Liver (tissue), 9 donors: ENCODE measurements around the gene TLE5. TPM values are rescaled to one million over a fixed set of nuclear protein-coding genes. Genes with fewer than 3 reads are reported as not detected.
A peak's percentile ranks its signal among the peaks of the same experiment; 100 is the strongest.

Experiments used
- DNase-seq: peaks from one replicate; pipeline ENCODE4 v3.0.0-alpha.2; 2017; ENCODE audit warnings: low spot score
- H3K27ac ChIP-seq, 2 donors: one replicate each; pipeline ENCODE4 v1.7.0; 2013; ENCODE audit warnings: inconsistent platforms in 2 of 2, low read length in 2 of 2, control low read depth in 1 of 2, low read depth in 1 of 2, mild to moderate bottlenecking in 1 of 2
- H3K27me3 ChIP-seq, 4 donors: one replicate each; pipeline versions ENCODE4 v1.6.1 to v1.7.0; 2013; ENCODE audit warnings: low read length in 3 of 4, inconsistent platforms in 1 of 4, mild to moderate bottlenecking in 1 of 4, moderate library complexity in 1 of 4; ENCODE audit not compliant: control insufficient read depth in 4 of 4, insufficient read depth in 4 of 4
- H3K36me3 ChIP-seq, 4 donors: one replicate each; pipeline versions ENCODE4 v1.6.1 to v1.7.0; 2013; ENCODE audit warnings: low read length in 3 of 4, mild to moderate bottlenecking in 3 of 4, low read depth in 1 of 4, moderate library complexity in 1 of 4; ENCODE audit not compliant: control insufficient read depth in 4 of 4, insufficient read depth in 3 of 4
- H3K4me1 ChIP-seq, 4 donors: one replicate each; pipeline versions ENCODE4 v1.6.1 to v1.7.0; 2013; ENCODE audit warnings: low read length in 3 of 4, mild to moderate bottlenecking in 3 of 4, moderate library complexity in 1 of 4; ENCODE audit not compliant: control insufficient read depth in 4 of 4, insufficient read depth in 4 of 4
- H3K4me3 ChIP-seq, 3 donors: one replicate each; pipeline versions ENCODE4 v1.6.1 to v1.7.0; 2013; ENCODE audit warnings: low read length in 3 of 3, control low read depth in 1 of 3, low read depth in 1 of 3, mild to moderate bottlenecking in 1 of 3
- H3K9ac ChIP-seq, 2 donors: one replicate each; pipeline ENCODE4 v1.7.0; 2013; ENCODE audit warnings: low read length in 2 of 2, mild to moderate bottlenecking in 2 of 2, moderate library complexity in 2 of 2, control low read depth in 1 of 2, low read depth in 1 of 2
- H3K9me3 ChIP-seq, 4 donors: one replicate each; pipeline versions ENCODE4 v1.6.1 to v1.7.0; 2013; ENCODE audit warnings: low read length in 3 of 4; ENCODE audit not compliant: control insufficient read depth in 4 of 4
- EGR1 ChIP-seq, 2 donors: IDR thresholded peaks; 2 replicates each; pipeline ENCODE4 v1.6.1; 2016 to 2018; ENCODE audit warnings: antibody characterized with exemption in 2 of 2, low read depth in 2 of 2
- FOXA1 ChIP-seq: IDR thresholded peaks from 2 replicates; pipeline ENCODE4 v1.6.1; 2016; ENCODE audit warnings: antibody characterized with exemption
- FOXA2 ChIP-seq: IDR thresholded peaks from 2 replicates; pipeline ENCODE4 v1.6.1; 2016; ENCODE audit warnings: antibody characterized with exemption
- GABPA ChIP-seq, 2 donors: IDR thresholded peaks in 1 of 2; conservative IDR thresholded peaks in 1 of 2; 2 replicates each; pipeline ENCODE4 v1.6.1; 2016; ENCODE audit warnings: antibody characterized with exemption in 2 of 2, mild to moderate bottlenecking in 1 of 2, moderate library complexity in 1 of 2
- HNF4A ChIP-seq, 2 donors: conservative IDR thresholded peaks; 2 replicates each; pipeline ENCODE4 v1.6.1; 2016; ENCODE audit warnings: antibody characterized with exemption in 2 of 2, mild to moderate bottlenecking in 2 of 2
- HNF4G ChIP-seq: IDR thresholded peaks from 2 replicates; pipeline ENCODE4 v1.6.1; 2016; ENCODE audit warnings: antibody characterized with exemption
- JUND ChIP-seq, 2 donors: IDR thresholded peaks; 2 replicates each; pipeline ENCODE4 v1.6.1; 2016; ENCODE audit warnings: antibody characterized with exemption in 2 of 2
- NR2F2 ChIP-seq: IDR thresholded peaks from 2 replicates; pipeline ENCODE4 v1.6.1; 2016; ENCODE audit warnings: antibody characterized with exemption
- RAD21 ChIP-seq, 2 donors: IDR thresholded peaks; 2 replicates each; pipeline ENCODE4 v1.6.1; 2016; ENCODE audit warnings: antibody characterized with exemption in 2 of 2, mild to moderate bottlenecking in 2 of 2
- RXRA ChIP-seq, 2 donors: IDR thresholded peaks; 2 replicates each; pipeline ENCODE4 v1.6.1; 2017 to 2018; ENCODE audit warnings: antibody characterized with exemption in 2 of 2, mild to moderate bottlenecking in 1 of 2
- SP1 ChIP-seq: IDR thresholded peaks from 2 replicates; pipeline ENCODE4 v1.6.1; 2018; ENCODE audit warnings: antibody characterized with exemption, mild to moderate bottlenecking
- TAF1 ChIP-seq: conservative IDR thresholded peaks from 2 replicates; pipeline ENCODE4 v1.6.1; 2016; ENCODE audit warnings: antibody characterized with exemption, mild to moderate bottlenecking
- YY1 ChIP-seq: IDR thresholded peaks from 2 replicates; pipeline ENCODE4 v1.6.1; 2016; ENCODE audit warnings: antibody characterized with exemption, mild to moderate bottlenecking
- WGBS: extraction: QIAGEN DNeasy Blood & Tissue Kit; methylation state at CpG from one replicate; pipeline ENCODE4 v1.1.7; 2013; 5-methylcytosine and 5-hydroxymethylcytosine counted together
- polyA plus RNA-seq, 2 donors: library from polyadenylated mRNA; stranded (reverse) in 1 of 2; unstranded in 1 of 2; fragments of 200-250 nt in 1 of 2; fragments of >200 nt in 1 of 2; fragmentation: Nextera tagmentation in 1 of 2; extraction: Ambion mirVana in 1 of 2; gene quantifications; one replicate each; pipeline versions ENCODE4 v1.2.1 to v1.2.3, GENCODE V29; 2013 to 2015
- total RNA-seq, 2 donors: library from RNA; depleted of rRNA; stranded (reverse); fragments of >200 nt; gene quantifications; one replicate each; pipeline ENCODE4 v1.2.3, GENCODE V29; 2014
- TF ChIP-seq, protein P1 (sequence below): fragments of 150-350 bp; IDR thresholded peaks from 2 replicates; pipeline ENCODE4 v1.5.1; 2017; ENCODE audit warnings: improper control_type of control experiment, low read depth, low read length; ENCODE audit not compliant: missing input control
- TF ChIP-seq, protein P2 (sequence below): IDR thresholded peaks from 2 replicates; pipeline ENCODE4 v1.6.1; 2016; ENCODE audit warnings: antibody characterized with exemption
- TF ChIP-seq, protein P3 (sequence below): IDR thresholded peaks from 2 replicates; pipeline ENCODE4 v1.6.1; 2016; ENCODE audit warnings: antibody characterized with exemption
- TF ChIP-seq, protein P4 (sequence below): IDR thresholded peaks from 2 replicates; pipeline ENCODE4 v1.6.1; 2016; ENCODE audit warnings: antibody characterized with exemption, mild to moderate bottlenecking
- TF ChIP-seq, protein P5 (sequence below): IDR thresholded peaks from 2 replicates; pipeline ENCODE4 v1.6.1; 2016; ENCODE audit warnings: antibody characterized with exemption
- donor health status: healthy.
- donor health status: healthy.
- donor health status: healthy.
- donor health status: healthy.
- donor health status: healthy.

The TLE5 gene
- total and polyA plus RNA-seq, 4 donors: 47.2 to 166 (median 54.9) TPM

DNA sequence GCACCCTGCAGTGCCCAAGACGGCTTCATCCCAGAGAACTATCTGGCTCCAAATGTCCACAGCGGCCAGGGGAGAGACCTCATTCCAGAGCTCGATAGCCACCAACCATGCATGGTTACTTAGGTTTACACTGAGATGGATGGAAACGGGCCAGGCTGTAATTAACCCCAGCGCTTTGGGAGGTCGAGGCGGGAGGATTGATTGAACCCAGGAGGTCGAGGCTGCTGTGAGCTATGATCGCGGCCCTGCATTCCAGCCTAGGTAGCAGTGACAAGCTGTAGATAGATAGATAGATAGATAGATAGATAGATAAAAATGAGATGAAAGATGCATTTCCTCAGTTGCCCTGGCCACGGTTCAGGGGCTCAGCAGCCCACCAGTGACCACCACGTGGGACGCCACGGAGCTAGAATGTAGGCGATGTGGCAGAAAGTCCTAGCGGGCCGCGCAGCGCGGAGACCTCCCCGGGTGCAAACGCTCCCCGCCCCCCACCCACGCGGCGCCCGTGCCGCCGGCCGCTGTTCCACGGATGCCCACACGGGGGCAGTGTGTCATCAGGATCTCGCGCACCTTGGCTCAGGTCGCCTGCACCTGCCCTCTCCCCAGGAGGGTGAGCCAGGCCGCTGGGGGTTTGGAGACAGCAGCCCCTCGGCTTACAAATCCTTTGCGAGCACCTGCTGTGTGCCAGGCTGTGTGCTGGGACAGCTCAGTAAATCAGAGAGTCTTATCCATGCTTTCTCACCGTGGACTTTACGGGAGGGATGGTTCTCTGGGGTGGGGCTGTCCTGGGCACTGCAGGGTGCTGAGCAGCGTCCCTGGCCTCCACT lies 13.5 kb upstream of the TLE5 start:
- no peaks in the 10 kb centered on the region for H3K36me3 ChIP-seq
- H3K4me1 ChIP-seq: peaks cover 0 to 8% (median 3%) of the 10 kb centered on the region in 4 donors
- H3K4me3 ChIP-seq: no peak overlapping the region
- 11% methylated on average over 41 of the region's 41 CpGs for WGBS
- H3K9ac ChIP-seq: no peak overlapping the region
- H3K27me3 ChIP-seq: no peaks in the 10 kb centered on the region
- H3K27ac ChIP-seq: no peak overlapping the region
- H3K9me3 ChIP-seq: no peaks in the 10 kb centered on the region
- TF ChIP-seq, protein P1, sequence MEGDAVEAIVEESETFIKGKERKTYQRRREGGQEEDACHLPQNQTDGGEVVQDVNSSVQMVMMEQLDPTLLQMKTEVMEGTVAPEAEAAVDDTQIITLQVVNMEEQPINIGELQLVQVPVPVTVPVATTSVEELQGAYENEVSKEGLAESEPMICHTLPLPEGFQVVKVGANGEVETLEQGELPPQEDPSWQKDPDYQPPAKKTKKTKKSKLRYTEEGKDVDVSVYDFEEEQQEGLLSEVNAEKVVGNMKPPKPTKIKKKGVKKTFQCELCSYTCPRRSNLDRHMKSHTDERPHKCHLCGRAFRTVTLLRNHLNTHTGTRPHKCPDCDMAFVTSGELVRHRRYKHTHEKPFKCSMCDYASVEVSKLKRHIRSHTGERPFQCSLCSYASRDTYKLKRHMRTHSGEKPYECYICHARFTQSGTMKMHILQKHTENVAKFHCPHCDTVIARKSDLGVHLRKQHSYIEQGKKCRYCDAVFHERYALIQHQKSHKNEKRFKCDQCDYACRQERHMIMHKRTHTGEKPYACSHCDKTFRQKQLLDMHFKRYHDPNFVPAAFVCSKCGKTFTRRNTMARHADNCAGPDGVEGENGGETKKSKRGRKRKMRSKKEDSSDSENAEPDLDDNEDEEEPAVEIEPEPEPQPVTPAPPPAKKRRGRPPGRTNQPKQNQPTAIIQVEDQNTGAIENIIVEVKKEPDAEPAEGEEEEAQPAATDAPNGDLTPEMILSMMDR: peak; percentile 92
- TF ChIP-seq, protein P2, sequence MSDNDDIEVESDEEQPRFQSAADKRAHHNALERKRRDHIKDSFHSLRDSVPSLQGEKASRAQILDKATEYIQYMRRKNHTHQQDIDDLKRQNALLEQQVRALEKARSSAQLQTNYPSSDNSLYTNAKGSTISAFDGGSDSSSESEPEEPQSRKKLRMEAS: no peak
- TF ChIP-seq JUND (IDR thresholded peaks at IDR 0.05): no peak
- TF ChIP-seq EGR1 (IDR thresholded peaks at IDR 0.05; ENCODE audit: low read depth in 2 of 2): peak in 1 of 2 donors; percentile 19
- TF ChIP-seq HNF4G: no peak
- TF ChIP-seq, protein P3, sequence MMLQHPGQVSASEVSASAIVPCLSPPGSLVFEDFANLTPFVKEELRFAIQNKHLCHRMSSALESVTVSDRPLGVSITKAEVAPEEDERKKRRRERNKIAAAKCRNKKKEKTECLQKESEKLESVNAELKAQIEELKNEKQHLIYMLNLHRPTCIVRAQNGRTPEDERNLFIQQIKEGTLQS: no peak
- TF ChIP-seq FOXA1: no peak
- no peak for TF ChIP-seq GABPA (IDR thresholded peaks at IDR 0.05 in 1 of 2, conservative IDR thresholded peaks at IDR 0.05 in 1 of 2)
- peak; percentile 85 to 92 for TF ChIP-seq RAD21 (IDR thresholded peaks at IDR 0.05)
- TF ChIP-seq, protein P4, sequence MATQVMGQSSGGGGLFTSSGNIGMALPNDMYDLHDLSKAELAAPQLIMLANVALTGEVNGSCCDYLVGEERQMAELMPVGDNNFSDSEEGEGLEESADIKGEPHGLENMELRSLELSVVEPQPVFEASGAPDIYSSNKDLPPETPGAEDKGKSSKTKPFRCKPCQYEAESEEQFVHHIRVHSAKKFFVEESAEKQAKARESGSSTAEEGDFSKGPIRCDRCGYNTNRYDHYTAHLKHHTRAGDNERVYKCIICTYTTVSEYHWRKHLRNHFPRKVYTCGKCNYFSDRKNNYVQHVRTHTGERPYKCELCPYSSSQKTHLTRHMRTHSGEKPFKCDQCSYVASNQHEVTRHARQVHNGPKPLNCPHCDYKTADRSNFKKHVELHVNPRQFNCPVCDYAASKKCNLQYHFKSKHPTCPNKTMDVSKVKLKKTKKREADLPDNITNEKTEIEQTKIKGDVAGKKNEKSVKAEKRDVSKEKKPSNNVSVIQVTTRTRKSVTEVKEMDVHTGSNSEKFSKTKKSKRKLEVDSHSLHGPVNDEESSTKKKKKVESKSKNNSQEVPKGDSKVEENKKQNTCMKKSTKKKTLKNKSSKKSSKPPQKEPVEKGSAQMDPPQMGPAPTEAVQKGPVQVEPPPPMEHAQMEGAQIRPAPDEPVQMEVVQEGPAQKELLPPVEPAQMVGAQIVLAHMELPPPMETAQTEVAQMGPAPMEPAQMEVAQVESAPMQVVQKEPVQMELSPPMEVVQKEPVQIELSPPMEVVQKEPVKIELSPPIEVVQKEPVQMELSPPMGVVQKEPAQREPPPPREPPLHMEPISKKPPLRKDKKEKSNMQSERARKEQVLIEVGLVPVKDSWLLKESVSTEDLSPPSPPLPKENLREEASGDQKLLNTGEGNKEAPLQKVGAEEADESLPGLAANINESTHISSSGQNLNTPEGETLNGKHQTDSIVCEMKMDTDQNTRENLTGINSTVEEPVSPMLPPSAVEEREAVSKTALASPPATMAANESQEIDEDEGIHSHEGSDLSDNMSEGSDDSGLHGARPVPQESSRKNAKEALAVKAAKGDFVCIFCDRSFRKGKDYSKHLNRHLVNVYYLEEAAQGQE: no peak
- no peak for TF ChIP-seq HNF4A (conservative IDR thresholded peaks at IDR 0.05)
- TF ChIP-seq NR2F2: no peak
- no peak for TF ChIP-seq TAF1
- TF ChIP-seq RXRA (IDR thresholded peaks at IDR 0.05): no peak
- no peak for TF ChIP-seq FOXA2
- TF ChIP-seq SP1: no peak
- TF ChIP-seq, protein P5, sequence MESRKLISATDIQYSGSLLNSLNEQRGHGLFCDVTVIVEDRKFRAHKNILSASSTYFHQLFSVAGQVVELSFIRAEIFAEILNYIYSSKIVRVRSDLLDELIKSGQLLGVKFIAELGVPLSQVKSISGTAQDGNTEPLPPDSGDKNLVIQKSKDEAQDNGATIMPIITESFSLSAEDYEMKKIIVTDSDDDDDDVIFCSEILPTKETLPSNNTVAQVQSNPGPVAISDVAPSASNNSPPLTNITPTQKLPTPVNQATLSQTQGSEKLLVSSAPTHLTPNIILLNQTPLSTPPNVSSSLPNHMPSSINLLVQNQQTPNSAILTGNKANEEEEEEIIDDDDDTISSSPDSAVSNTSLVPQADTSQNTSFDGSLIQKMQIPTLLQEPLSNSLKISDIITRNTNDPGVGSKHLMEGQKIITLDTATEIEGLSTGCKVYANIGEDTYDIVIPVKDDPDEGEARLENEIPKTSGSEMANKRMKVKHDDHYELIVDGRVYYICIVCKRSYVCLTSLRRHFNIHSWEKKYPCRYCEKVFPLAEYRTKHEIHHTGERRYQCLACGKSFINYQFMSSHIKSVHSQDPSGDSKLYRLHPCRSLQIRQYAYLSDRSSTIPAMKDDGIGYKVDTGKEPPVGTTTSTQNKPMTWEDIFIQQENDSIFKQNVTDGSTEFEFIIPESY: no peak
- TF ChIP-seq YY1: no peak
- DNase-seq: peak; percentile 85
